Fibroblast of the conjunctiva (primary cell): ENCODE results near the gene HK1.
"Not testable (repeated sequence)": the region's sequence is repeated elsewhere in the genome, so short reads cannot be mapped to it uniquely, and the experiment has no call there.

Experiments used
- DNase-seq: peaks from one replicate; pipeline ENCODE4 v3.0.0-alpha.2; 2010; ENCODE audit warnings: low read depth

The HK1 gene

DNA sequence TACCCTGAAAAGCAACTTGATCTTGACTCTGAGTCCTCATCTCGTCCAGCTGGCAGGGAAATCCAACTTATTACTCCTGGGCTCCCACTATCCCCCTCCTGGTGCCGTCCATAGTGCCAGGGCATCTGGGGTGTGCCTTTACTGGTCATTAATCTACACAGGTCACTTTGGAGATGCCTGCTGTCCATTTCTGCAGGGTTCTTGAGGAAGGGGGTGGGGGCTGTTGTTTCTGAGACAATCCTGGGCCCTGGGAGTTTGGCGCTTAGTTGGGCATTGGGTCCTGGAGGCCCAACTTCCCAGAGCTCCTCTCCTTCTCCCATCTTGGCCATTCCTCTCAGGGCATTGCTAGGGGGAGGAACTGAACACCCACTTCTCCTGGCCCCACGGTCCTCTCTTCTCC is 144.4 kb downstream of the HK1 start:
- no peak for DNase-seq

GRCh38 chr10:69425041-69425440 is 146.7 kb downstream of the HK1 start:
- DNase-seq: no peak

DNA sequence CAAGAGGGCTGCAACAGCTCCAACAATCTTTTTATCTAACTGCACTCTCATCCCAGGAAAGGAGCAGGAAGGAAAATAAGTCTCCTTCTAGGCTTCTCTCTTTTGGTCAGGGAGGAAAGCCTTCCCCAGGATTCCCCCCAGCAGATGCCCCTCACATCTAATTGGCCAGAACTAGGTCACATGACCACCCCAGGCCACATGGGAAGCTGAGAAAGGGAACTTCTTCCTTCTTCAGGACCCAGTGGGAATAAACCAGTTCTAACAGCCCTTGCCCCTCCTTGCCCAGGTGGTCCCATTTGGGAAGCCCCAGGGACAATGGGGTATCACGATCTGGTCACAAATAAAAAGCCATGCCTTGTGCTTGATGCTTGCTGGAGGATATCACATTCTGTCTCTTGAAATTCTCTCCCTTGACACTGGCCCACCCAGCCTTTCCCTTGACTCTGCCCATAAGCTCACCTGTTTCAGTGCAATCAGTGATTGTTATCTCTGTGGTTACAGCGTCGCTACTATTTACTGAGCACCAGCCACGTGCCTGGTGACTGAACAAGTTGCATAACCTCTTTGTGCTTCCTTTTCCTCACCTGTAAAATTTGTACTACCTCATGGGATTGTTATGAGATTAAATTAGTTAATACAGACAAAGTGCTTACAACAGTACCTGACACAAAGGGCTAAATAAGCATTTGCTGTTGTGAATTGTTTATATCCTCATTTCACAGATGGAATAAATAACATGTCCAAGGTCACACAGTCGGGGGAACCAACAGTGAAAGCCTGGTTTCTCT is 147.4 kb downstream of the HK1 start:
- no peak for DNase-seq

DNA sequence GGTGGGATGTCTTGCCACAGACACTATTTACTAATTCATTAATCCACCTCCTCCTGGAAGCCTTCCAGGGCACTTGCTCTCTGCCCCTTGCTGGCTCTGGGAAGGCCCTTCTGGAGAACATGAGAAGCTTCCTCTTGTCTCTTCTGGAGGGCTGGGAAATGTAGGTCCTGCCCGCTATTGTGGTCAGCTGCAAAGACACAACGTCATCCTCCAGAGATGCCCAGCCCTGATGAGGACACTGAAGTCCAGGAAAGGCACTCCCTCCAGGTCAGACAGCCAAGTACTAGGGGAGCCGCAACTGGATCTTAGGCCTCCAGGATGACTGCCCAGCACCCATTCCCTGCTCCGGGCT is 148.1 kb downstream of the HK1 start:
- no peak for DNase-seq

DNA sequence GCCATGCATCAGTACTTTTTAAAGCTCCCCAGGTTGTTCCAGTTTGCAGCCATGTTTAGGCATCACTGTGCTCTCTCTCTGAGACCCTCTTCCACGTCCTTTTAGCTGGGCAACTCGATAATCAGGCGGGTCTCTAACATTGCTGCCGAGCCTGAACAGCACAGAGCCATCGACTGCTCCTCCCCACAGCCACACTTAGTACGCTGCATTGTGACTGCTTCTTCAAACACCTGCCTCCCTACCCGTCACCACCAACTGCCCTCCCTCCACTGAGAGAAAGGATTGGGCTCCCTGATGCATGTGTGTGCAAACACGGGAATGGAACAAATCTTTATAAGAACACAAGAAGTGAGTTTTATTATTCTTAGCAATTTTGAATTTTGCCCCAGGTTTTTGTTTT is 149.9 kb downstream of the HK1 start:
- DNase-seq: no peak

- no peak for DNase-seq
These were observed 155.9 kb downstream of the HK1 start for GRCh38 chr10:69434169-69434568.

GRCh38 chr10:69434926-69435325 is 156.6 kb downstream of the HK1 start:
- DNase-seq: no peak

DNA sequence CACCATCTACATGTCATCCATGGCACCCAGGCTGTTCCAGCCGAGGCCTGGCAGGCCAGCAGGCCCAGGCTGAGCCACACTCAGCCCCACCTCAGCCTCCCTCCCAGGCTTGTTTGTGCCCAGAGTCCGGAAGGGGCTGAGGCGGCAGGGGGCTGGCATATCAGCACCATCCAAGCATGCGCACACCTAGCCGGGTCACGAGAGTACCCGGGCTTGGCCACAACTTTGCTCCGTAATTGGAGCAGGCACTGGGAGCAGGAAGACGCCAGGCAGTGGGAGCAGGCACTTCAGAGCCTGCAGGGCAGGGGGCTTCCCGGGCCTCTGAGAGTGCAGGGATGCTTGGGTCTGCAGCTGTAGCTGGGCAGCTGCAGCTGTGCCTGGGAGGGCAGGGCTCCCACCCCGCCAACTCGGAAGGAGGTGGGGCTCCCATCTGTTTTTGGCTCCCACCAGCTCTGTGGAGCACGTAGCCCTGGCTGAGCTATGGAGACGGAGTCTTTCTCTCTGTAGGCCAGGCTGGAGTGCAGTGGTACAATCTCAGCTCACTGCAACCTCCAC is 157.7 kb downstream of the HK1 start:
- no peak for DNase-seq

DNA sequence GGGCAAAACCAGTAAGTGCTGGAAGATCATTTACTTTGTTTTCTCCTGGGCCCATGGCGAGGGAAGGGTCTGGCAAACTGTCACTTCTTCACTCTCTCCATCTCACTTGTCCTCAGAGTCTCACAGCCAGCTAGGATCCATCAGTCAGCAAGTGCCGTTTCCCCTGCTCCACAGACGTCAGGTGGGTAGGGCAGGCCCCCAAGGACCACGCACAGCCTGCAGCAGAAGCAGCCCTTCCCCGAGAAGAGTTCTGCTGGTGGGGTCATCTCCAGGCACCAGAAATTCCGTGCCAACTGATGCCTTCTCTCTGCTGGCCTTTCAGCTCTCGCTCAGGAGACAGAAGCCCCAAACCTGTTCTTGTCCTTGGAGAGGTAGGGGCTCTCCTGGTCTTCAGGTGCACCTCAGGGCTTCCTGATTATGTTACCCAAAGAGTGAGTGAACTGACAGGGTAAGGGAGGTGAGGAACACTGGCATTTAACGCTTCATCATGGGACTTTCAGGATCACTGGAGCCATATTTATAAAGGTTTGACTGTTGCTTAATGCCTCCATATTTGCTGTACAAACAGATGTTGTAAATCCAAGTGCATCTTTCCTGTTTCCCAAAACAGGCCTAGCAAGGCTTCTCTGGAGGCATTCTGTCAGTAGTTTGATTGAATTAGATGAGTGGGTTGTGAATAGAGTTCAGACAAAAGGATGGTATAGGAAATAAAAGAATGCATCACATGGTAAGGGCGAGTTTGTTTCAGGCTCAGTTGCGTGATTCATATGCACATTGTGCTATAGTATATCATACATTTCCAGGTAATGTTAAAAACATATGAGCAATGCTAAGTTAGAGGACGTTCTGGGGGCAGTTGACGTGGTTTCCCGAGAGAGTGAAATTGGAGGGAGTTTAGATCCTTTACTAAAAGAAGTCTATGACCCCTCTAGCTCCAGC is 159.3 kb downstream of the HK1 start:
- DNase-seq: no peak

- DNase-seq: no peak
These were observed 160.4 kb downstream of the HK1 start for GRCh38 chr10:69438536-69439349.

- no peak for DNase-seq
These were observed 161.0 kb downstream of the HK1 start for GRCh38 chr10:69439350-69439739.

DNA sequence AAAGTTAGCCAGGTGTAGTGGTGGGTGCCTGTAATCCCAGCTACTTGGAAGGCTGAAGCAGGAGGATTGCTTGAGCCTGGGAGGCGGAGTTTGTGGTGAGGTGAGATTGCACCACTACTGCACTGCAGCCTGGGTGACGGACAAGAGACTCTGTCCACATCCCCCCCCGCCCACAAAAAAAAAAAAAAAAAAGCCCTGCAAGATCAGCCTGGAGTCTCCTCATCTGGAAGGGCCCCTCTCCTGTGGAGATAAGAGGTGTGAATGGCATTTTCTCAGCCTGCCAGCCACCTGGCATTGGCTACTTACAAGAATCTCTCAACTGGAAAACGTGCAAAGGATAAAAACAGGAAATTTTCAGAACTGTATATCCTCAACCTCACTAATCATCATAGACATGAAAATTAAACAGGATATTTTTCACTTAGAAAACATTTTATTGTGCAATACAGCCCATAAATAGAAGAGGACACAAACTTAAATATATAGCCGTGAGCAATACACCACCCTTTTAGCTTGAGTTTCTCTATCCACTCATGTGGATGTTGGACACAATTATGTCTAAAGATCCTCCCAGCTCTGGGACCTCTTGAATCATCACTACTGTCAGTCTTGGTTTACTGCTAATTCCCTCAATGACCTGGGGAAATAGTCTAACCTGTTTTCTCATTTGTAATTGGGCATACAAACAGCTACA is 161.7 kb downstream of the HK1 start:
- no peak for DNase-seq

DNA sequence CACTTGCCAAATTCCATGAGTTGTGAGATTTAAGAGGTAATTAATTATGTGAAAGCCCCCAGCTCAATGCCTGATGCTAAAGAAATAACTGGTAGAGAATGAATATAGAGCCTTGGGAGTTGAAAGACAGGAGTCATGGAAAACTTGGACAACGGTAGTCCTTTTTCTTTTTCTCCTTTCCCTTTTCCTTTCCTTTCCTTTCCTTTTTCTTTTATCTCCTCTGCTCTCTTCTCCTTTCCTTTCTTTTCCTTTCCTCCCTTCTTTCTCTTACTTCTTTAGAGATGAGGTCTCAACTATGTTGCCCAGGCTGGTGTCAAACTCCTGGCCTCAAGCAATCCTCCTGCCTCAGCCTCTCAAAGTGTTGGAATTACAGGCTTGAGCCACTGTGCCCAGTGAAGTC is 165.1 kb downstream of the HK1 start:
- DNase-seq: no peak

GRCh38 chr10:69445041-69445440 is 166.7 kb downstream of the HK1 start:
- no peak for DNase-seq

GRCh38 chr10:69446229-69446628 is 167.9 kb downstream of the HK1 start:
- no peak for DNase-seq

DNA sequence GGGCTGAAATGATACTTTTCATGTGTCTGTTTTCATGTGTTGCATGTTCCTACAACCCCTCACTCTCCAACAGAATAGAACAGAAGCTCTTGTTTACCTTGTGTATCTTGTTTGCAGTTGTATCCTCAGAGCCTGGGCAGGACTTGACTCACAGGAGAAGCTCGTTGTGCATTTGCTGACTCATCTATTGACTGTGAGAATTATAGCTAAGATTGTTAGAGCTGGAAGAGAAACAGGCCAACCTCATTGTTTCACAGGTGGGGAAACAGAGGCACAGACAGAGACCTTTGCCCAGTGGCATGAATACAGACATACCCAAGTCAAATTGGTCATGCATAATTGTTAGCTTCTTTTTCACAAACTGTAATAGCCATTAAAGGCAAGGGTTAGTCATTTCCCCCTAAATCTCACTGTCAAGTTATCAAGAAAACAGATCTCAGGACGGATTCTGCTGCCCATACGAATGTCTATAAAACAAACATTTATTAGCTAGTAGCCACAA is 168.4 kb downstream of the HK1 start:
- DNase-seq: no peak

DNA sequence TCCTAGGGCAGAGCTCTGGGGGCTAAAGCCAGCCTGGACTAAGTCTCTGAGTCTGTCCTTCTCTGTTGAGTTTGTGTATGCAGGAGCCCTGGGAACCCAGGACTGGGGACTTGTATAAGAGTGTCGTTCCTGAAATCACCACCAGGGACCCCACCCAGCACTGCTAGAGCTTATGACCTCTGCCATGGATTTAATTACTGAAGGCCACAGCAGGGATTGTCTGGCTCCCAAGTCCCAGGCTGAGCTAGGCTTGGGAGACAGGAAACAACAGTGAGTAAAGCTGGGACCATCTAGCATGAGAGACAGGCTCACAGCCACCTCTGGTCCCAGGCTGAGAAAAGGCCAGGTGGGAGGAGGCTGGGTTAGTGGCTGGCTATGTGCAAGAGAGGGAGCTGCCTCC is 171.5 kb downstream of the HK1 start:
- peak; percentile 17 for DNase-seq

GRCh38 chr10:69450395-69450794 is 172.1 kb downstream of the HK1 start:
- DNase-seq: not testable (repeated sequence)

GRCh38 chr10:69451209-69451783 is 173.0 kb downstream of the HK1 start, which contains the start of gene TSPAN15:
TSPAN15 (plus strand) TSS chr10:69451465; CDS start chr10:69451595, 130 bp downstream.
- DNase-seq: peak; percentile 23
